Keratinocyte (primary cell): ENCODE results near the gene FAM32A. TPM values are rescaled to one million over a fixed set of nuclear protein-coding genes. Genes with fewer than 3 reads are reported as not detected.

Experiments used
- DNase-seq: peaks from one replicate; pipeline ENCODE4 v3.0.0-alpha.2; 2011; ENCODE audit warnings: low read depth, missing footprints, low spot score
- FAIRE-seq: peaks from 2 replicates; lab custom pipeline; 2011; peaks lifted over from hg19 to GRCh38; lab: Jason Lieb, UNC
- H2AFZ ChIP-seq: 2 replicates; pipeline ENCODE4 v1.6.0; 2012; ENCODE audit warnings: low read length, control low read depth, inconsistent platforms; ENCODE audit not compliant: control insufficient read depth
- H3K27ac ChIP-seq: 2 replicates; pipeline ENCODE4 v1.5.1; 2011; ENCODE audit warnings: low read length; ENCODE audit not compliant: control insufficient read depth, insufficient read depth
- H3K27me3 ChIP-seq: 3 replicates; pipeline ENCODE4 v1.6.0; 2011; ENCODE audit warnings: low read length; ENCODE audit not compliant: control insufficient read depth, insufficient read depth; ENCODE audit errors: extremely low read depth
- H3K36me3 ChIP-seq, 2 experiments: 2 replicates in 1 of 2; 3 replicates in 1 of 2; pipeline ENCODE4 v1.5.1; 2011; ENCODE audit warnings: low read length in 2 of 2, mild to moderate bottlenecking in 1 of 2; ENCODE audit not compliant: control insufficient read depth in 2 of 2, insufficient read depth in 2 of 2; ENCODE audit errors: extremely low read depth in 1 of 2
- H3K4me1 ChIP-seq: 3 replicates; pipeline ENCODE4 v1.5.1; 2011; ENCODE audit warnings: low read length; ENCODE audit not compliant: control insufficient read depth, insufficient read depth; ENCODE audit errors: extremely low read depth
- H3K4me2 ChIP-seq: 3 replicates; pipeline ENCODE4 v1.6.0; 2011; ENCODE audit warnings: low read depth, low read length; ENCODE audit not compliant: control insufficient read depth, insufficient read depth; ENCODE audit errors: extremely low read depth
- H3K4me3 ChIP-seq, 3 experiments: fragments of 200-600 bp in 1 of 3; sonication (generic) in 1 of 3; 2 replicates in 2 of 3; 3 replicates in 1 of 3; pipeline ENCODE4 v1.5.1; 2011 to 2016; ENCODE audit warnings: low read length in 3 of 3, mild to moderate bottlenecking in 3 of 3, control low read depth in 2 of 3, inconsistent platforms in 1 of 3, low read depth in 1 of 3, mixed read lengths in 1 of 3, mixed run types in 1 of 3, moderate library complexity in 1 of 3; ENCODE audit not compliant: control insufficient read depth in 2 of 3, insufficient read depth in 2 of 3; ENCODE audit errors: extremely low read depth in 1 of 3
- H3K79me2 ChIP-seq: 2 replicates; pipeline ENCODE4 v1.6.0; 2012; ENCODE audit warnings: low read length; ENCODE audit not compliant: control insufficient read depth, insufficient read depth
- H3K9ac ChIP-seq: 3 replicates; pipeline ENCODE4 v1.6.0; 2011; ENCODE audit warnings: low read length; ENCODE audit not compliant: control insufficient read depth, insufficient read depth; ENCODE audit errors: extremely low read depth
- H3K9me1 ChIP-seq: 3 replicates; pipeline ENCODE4 v1.6.0; 2011; ENCODE audit warnings: low read length; ENCODE audit not compliant: control insufficient read depth, insufficient read depth; ENCODE audit errors: extremely low read depth
- H3K9me3 ChIP-seq: 2 replicates; pipeline ENCODE4 v1.5.1; 2012; ENCODE audit warnings: low read depth, low read length; ENCODE audit not compliant: control insufficient read depth
- H4K20me1 ChIP-seq: 3 replicates; pipeline ENCODE4 v1.6.0; 2011; ENCODE audit warnings: low read length; ENCODE audit not compliant: control insufficient read depth, insufficient read depth; ENCODE audit errors: extremely low read depth
- EZH2 ChIP-seq: IDR thresholded peaks from one replicate; pipeline ENCODE4 v1.6.1; 2012; ENCODE audit warnings: inconsistent platforms, mild to moderate bottlenecking, low read length, moderate library complexity
- dilution Hi-C: fragments of 300-500 bp; cut with MboI; formaldehyde crosslinking; loops from one replicate; pipeline ENCODE4 v1.7.0; 2020; ENCODE audit warnings: low sequenced_read_pairs; ENCODE audit not compliant: extremely low pct_ligation_motif_present
- polyA plus RNA-seq, 5 experiments: library from polyadenylated mRNA; depleted of rRNA in 3 of 5; stranded (reverse) in 3 of 5; stranded (forward) in 1 of 5; unstranded in 1 of 5; fragments of >200 nt; gene quantifications; 1 replicate in 1 of 5; 2 replicates in 3 of 5; 3 replicates in 1 of 5; pipeline versions ENCODE4 v1.2.1 to v1.2.3, GENCODE V29; 2011 to 2012; ENCODE audit warnings: missing spikeins in 2 of 5, low read depth in 1 of 5, low replicate concordance in 1 of 5
- TF ChIP-seq, protein P1 (sequence below), 3 experiments: IDR thresholded peaks in 1 of 3; conservative IDR thresholded peaks in 1 of 3; optimal IDR thresholded peaks in 1 of 3; 2 replicates in 2 of 3; 3 replicates in 1 of 3; pipeline versions ENCODE3 to v1.5.1; 2011; ENCODE audit warnings: low read length in 3 of 3, mild to moderate bottlenecking in 3 of 3, moderate library complexity in 2 of 3, control low read depth in 1 of 3, inconsistent platforms in 1 of 3; ENCODE audit not compliant: insufficient read depth in 2 of 3; ENCODE audit errors: extremely low read depth in 1 of 3

The FAM32A gene
- polyA plus RNA-seq, 1 donor (not counting 4 experiments of a cell fraction or from before 2014, with no cell fraction given), result 105 TPM

DNA sequence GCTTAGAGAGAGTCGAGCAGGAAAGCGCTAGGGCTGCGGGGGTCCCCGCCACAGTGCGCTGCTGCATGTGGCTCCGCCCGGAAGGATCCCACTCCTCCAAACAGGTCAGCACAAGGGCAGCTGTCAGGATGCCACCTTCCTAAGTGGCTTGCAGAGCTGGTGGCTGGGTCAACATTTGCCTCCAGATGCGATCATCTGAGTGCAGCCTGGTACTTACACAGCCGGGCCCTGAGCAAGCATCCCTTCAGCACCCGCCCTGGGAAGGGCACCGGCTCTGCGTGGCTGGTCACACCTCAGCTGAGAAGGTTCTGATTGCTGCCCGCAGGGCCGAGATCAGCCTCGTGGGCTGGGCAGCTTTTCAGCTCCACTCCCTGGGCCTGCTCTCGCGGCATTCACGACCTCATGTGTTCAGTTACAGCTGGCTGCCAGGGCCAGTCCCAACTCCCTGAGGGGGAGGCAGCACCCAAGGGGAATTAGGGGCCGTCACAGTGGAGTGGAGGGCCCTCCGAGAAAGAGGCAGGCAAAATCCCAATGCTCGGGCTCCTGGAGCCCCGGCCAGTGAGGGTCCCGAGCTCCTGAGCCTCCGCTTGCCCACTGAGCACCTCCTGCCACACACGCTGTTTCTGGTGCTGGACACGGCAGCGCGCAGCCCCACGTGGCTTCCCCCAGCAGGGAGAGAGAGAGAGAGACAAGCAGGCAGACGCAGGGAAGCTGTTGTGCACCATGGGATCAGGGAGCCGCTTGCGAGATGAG, 39.3 kb downstream of the FAM32A start:
- dilution Hi-C loops, result loop anchor here (25.0 kb wide), 1 partner anchor 138 kb away; no protein-coding TSS in a partner anchor
- no peak overlapping the region for H3K9ac ChIP-seq
- H3K36me3 ChIP-seq, result peaks cover 19 to 40% of the 10 kb centered on the region in 2 experiments
- no peak overlapping the region for H3K4me3 ChIP-seq
- H3K27ac ChIP-seq, result no peak overlapping the region
- no peaks in the 10 kb centered on the region for H3K79me2 ChIP-seq
- H3K9me1 ChIP-seq, result no peaks in the 10 kb centered on the region
- no peak for TF ChIP-seq EZH2
- TF ChIP-seq, protein P1, sequence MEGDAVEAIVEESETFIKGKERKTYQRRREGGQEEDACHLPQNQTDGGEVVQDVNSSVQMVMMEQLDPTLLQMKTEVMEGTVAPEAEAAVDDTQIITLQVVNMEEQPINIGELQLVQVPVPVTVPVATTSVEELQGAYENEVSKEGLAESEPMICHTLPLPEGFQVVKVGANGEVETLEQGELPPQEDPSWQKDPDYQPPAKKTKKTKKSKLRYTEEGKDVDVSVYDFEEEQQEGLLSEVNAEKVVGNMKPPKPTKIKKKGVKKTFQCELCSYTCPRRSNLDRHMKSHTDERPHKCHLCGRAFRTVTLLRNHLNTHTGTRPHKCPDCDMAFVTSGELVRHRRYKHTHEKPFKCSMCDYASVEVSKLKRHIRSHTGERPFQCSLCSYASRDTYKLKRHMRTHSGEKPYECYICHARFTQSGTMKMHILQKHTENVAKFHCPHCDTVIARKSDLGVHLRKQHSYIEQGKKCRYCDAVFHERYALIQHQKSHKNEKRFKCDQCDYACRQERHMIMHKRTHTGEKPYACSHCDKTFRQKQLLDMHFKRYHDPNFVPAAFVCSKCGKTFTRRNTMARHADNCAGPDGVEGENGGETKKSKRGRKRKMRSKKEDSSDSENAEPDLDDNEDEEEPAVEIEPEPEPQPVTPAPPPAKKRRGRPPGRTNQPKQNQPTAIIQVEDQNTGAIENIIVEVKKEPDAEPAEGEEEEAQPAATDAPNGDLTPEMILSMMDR (optimal IDR thresholded peaks at IDR 0.05 in 1 of 3, IDR thresholded peaks at IDR 0.05 in 1 of 3, conservative IDR thresholded peaks at IDR 0.05 in 1 of 3; ENCODE audit: extremely low read depth in 1 of 3, insufficient read depth in 2 of 3, low read length in 3 of 3), result no peak
- H4K20me1 ChIP-seq, result no peaks in the 10 kb centered on the region
- no peaks in the 10 kb centered on the region for H3K27me3 ChIP-seq
- peaks cover 5% of the 10 kb centered on the region for H3K9me3 ChIP-seq
- no peak for DNase-seq
- no peak overlapping the region for H2AFZ ChIP-seq
- no peak overlapping the region for H3K4me2 ChIP-seq
- no peak for FAIRE-seq
- no peaks in the 10 kb centered on the region for H3K4me1 ChIP-seq

DNA sequence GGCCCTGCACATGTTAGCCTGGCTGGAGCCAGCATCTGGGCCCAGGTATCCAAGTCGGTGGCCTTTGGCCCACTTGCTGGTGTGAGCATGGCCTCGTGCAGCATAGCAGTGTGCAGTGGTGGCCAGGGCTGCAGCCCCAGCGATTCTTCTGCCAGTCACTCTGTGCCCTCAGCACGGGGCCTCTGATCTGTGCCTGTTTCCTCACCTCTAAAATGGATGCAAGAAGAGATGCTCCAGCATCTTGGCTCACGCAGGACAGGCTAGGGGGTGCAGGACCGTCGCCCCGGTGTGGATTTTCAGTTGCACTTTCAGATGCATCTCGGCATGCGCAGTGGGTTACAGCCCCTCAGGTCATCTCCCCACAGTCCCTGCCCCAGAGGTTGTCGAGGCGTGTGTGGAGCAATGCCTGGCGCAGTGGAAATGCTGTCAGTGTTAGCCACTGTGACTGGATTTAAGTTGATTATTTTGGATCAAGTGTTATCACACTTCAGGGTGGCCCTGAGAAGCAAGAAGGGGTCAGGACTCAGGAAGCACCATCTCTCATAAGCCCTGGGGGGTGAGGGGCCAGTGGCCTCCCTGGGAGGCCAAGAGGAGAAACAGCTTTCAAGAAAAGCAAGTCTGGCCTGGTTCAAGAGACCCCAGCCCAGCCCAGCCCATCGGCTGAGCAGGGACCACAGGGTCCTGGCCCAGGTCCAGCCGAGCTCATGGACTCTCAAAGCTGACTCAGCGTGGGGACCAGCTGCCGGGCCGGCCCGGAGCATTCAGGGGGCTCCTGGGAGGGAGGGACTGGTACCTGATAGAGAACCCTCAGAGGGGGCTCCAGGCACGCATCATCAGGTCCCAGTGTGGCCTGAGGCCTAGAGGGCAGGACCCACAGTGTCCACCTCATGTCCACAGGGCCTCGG, 40.3 kb downstream of the FAM32A start:
- Histone ChIP-seq H3K36me3 (peaks cover 20 to 42% of the 10 kb centered on the region in 2 experiments), H3K27me3 (no peaks in the 10 kb centered on the region), H3K4me3 (no peak overlapping the region), H3K27ac (no peak overlapping the region), H3K9me3 (peaks cover 5% of the 10 kb centered on the region), H4K20me1 (no peaks in the 10 kb centered on the region), H3K9ac (no peak overlapping the region), H2AFZ (no peak overlapping the region), H3K4me2 (no peak overlapping the region), H3K4me1 (no peaks in the 10 kb centered on the region), H3K79me2 (no peaks in the 10 kb centered on the region), H3K9me1 (no peaks in the 10 kb centered on the region)
- no peak for TF ChIP-seq EZH2
- TF ChIP-seq, protein P1 (optimal IDR thresholded peaks at IDR 0.05 in 1 of 3, IDR thresholded peaks at IDR 0.05 in 1 of 3, conservative IDR thresholded peaks at IDR 0.05 in 1 of 3; ENCODE audit: extremely low read depth in 1 of 3, insufficient read depth in 2 of 3, low read length in 3 of 3), result no peak
- no peak for FAIRE-seq
- no peak for DNase-seq
- dilution Hi-C loops, result no loop called here
